Activated CD4-positive, alpha-beta T cell treated with anti-CD3 and anti-CD28 coated beads, Interleukin-2, amount 10 ng/mL, durations not matched to agents 7 days and 5 days (primary cell): ENCODE data around the gene PRR12. TPM values are rescaled to one million over a fixed set of nuclear protein-coding genes. Genes with fewer than 3 reads are reported as not detected.
A peak's percentile ranks its signal among the peaks of the same experiment; 100 is the strongest.

Experiments used
- CTCF ChIA-PET: fragments of 350-600 bp; sonication (Branson Sonifier 250); formaldehyde crosslinking; loops from one replicate; lab custom pipeline; 2021; ENCODE audit warnings: antibody characterized with exemption; lab: Charles Lee
- POLR2A ChIA-PET: fragments of 350-600 bp; sonication (Branson Sonifier 250); formaldehyde crosslinking; loops from one replicate; lab custom pipeline; 2021; ENCODE audit warnings: antibody characterized with exemption; lab: Charles Lee
- DNase-seq: peaks from one replicate; pipeline ENCODE4 v3.0.0-alpha.2; 2020
- H3K27ac Mint-ChIP-seq: one replicate; pipeline ENCODE4 v1.8.0; 2021; ENCODE audit warnings: mild to moderate bottlenecking, moderate library complexity, mixed read lengths
- H3K27me3 Mint-ChIP-seq: one replicate; pipeline ENCODE4 v1.8.0; 2021; ENCODE audit warnings: mixed read lengths
- H3K36me3 Mint-ChIP-seq: one replicate; pipeline ENCODE4 v1.8.0; 2021; ENCODE audit warnings: low read depth, mixed read lengths
- H3K4me1 Mint-ChIP-seq: one replicate; pipeline ENCODE4 v1.8.0; 2021; ENCODE audit warnings: mixed read lengths
- H3K4me3 Mint-ChIP-seq: one replicate; pipeline ENCODE4 v1.8.0; 2021; ENCODE audit warnings: mild to moderate bottlenecking, moderate library complexity, mixed read lengths
- H3K9me3 Mint-ChIP-seq: one replicate; pipeline ENCODE4 v1.8.0; 2021; ENCODE audit warnings: mixed read lengths
- total RNA-seq, 2 experiments: library from RNA; stranded (reverse); gene quantifications; one replicate each; pipeline ENCODE4 v1.2.3, GENCODE V29; 2021

The PRR12 gene
- total RNA-seq, 2 experiments from 2014 or later, result 41.5 to 45.9 TPM

DNA sequence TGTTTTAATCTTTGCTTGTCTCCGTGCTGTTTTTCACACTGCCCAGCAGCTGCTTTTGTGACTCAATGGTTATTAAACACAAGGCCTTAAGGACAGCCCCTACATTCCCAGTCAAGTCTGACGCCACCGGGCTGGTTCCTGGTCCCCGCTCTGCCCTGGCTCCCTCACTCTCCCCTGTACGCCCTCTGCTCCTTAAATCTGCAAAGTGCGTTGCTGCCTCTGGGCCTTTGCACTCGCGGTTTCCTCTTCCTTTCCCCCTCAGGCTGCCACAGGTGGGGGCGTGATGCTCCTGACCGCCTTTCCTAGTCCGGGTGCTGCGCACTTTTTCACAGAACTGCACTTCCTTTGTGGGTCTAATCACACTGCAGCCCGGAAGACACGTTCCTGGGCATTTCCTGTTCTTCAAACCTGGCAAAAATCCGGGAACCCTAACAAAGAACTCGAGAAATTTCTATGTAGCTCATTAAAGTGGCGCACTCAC, 36.2 kb upstream of the PRR12 start:
- H3K4me3 Mint-ChIP-seq, result peak overlapping the region; percentile 64
- POLR2A ChIA-PET, result no interaction called here
- H3K9me3 Mint-ChIP-seq, result no peaks in the 10 kb centered on the region
- H3K27me3 Mint-ChIP-seq, result no peaks in the 10 kb centered on the region
- peak overlapping the region; percentile 96 for H3K27ac Mint-ChIP-seq
- CTCF ChIA-PET, result interaction anchor here (0.6 to 9.7 kb wide), 6 partner anchors 17 to 318 kb away, joined by 3 to 95 read pairs (median 4); no protein-coding TSS in a partner anchor
- peaks cover 79% of the 10 kb centered on the region for H3K4me1 Mint-ChIP-seq
- DNase-seq, result peak; percentile 73
- H3K36me3 Mint-ChIP-seq, result peaks cover 72% of the 10 kb centered on the region

- peak overlapping the region; percentile 64 for H3K4me3 Mint-ChIP-seq
- ChIA-PET POLR2A (no interaction called here), CTCF (interaction anchor here (0.5 to 9.7 kb wide), 6 partner anchors 10 to 301 kb away, joined by 3 to 95 read pairs (median 3); no protein-coding TSS in a partner anchor)
- H3K27ac Mint-ChIP-seq, result peak overlapping the region; percentile 96
- H3K27me3 Mint-ChIP-seq, result no peaks in the 10 kb centered on the region
- peaks cover 80% of the 10 kb centered on the region for H3K4me1 Mint-ChIP-seq
- H3K36me3 Mint-ChIP-seq, result peaks cover 76% of the 10 kb centered on the region
- H3K9me3 Mint-ChIP-seq, result no peaks in the 10 kb centered on the region
- peak; percentile 89 for DNase-seq
Measured at GRCh38 chr19:49555600-49556411, 35.2 kb upstream of the PRR12 start.

GRCh38 chr19:49556412-49557398, 34.3 kb upstream of the PRR12 start:
- DNase-seq, result peak; percentile 33
- ChIA-PET CTCF (interaction anchor here (0.6 to 9.7 kb wide), 7 partner anchors 9 to 302 kb away, joined by 3 to 95 read pairs (median 3); no protein-coding TSS in a partner anchor), POLR2A (no interaction called here)
- Mint-ChIP-seq H3K4me1 (peaks cover 84% of the 10 kb centered on the region), H3K9me3 (no peaks in the 10 kb centered on the region), H3K27me3 (no peaks in the 10 kb centered on the region), H3K4me3 (peak overlapping the region; percentile 84), H3K36me3 (peaks cover 76% of the 10 kb centered on the region), H3K27ac (peak overlapping the region; percentile 74)

DNA sequence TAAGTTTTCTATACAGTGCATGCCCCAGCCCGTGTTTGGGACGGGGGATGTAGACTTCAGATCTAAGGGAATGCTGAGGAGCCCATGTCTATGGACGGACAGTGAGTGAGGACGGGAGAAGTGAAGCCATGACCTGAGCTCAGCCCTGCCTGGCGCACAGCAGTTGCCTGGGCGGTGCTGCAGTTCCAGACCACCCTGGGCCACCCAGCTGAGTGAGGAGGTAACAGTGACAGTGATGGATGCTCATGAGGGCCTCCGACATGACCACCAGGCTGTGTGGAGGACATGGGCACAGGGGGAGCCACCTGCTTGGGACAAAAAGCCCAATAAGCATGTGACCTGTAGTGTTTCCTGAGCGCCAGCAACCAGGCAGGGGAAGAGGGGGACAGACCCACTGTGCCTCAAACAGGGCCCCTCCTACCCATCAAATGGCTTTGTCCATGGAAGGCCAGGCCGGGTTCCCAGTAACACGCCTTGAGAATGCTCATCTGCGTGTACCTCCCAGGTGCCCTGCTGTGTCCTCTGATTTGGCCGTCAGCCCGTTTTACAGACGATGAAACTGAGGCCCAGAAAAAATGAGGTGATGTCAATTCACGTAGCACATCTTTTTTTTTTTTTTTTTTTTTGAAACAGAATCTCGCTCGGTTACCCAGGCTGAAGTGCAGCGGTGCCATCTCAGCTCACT, 33.2 kb upstream of the PRR12 start:
- H3K36me3 Mint-ChIP-seq, result peaks cover 75% of the 10 kb centered on the region
- H3K27me3 Mint-ChIP-seq, result no peaks in the 10 kb centered on the region
- H3K4me1 Mint-ChIP-seq, result peaks cover 84% of the 10 kb centered on the region
- ChIA-PET POLR2A (no interaction called here), CTCF (interaction anchor here (0.7 to 9.7 kb wide), 10 partner anchors 11 to 87 kb away, joined by 3 to 95 read pairs (median 4); partner anchors contain the start of gene RPS11)
- H3K27ac Mint-ChIP-seq, result peak overlapping the region; percentile 74
- no peaks in the 10 kb centered on the region for H3K9me3 Mint-ChIP-seq
- no peak for DNase-seq
- peak overlapping the region; percentile 84 for H3K4me3 Mint-ChIP-seq

GRCh38 chr19:49558591-49558990, 32.4 kb upstream of the PRR12 start:
- Mint-ChIP-seq H3K4me1 (peaks cover 86% of the 10 kb centered on the region), H3K27ac (peak overlapping the region; percentile 94), H3K36me3 (peaks cover 71% of the 10 kb centered on the region), H3K27me3 (no peaks in the 10 kb centered on the region), H3K4me3 (peak overlapping the region; percentile 84), H3K9me3 (no peaks in the 10 kb centered on the region)
- CTCF ChIA-PET, result interaction anchor here (0.6 to 9.7 kb wide), 16 partner anchors 10 to 227 kb away, joined by 3 to 95 read pairs (median 3); partner anchors contain the start of genes FLT3LG and RPS11
- DNase-seq, result peak; percentile 64
- POLR2A ChIA-PET, result interaction anchor here (1.6 kb wide), 1 partner anchor 11 kb away, joined by 11 read pairs; no protein-coding TSS in a partner anchor

DNA sequence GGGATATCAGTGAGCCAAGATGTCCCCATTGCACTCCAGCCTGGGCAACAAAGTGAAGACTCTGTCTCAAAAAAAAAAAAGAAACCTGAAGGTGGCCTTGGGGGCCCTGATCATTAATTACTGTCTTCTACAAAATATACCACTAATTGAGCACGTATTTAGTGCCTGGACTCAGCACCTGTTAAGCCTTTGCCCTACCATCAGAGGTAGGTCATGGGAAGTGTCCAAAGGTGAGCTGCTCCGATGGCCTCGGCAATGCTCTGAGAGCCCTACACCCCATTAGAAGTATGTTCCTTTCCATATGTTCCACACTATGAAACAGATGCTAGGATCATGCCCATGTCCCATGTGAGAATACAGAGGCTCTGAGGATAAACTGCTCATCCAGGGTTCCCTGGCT, 31.5 kb upstream of the PRR12 start:
- DNase-seq, result no peak
- Mint-ChIP-seq H3K27me3 (no peaks in the 10 kb centered on the region), H3K36me3 (peaks cover 70% of the 10 kb centered on the region), H3K4me1 (peaks cover 84% of the 10 kb centered on the region), H3K4me3 (peak overlapping the region; percentile 84), H3K27ac (peak overlapping the region; percentile 94), H3K9me3 (no peaks in the 10 kb centered on the region)
- ChIA-PET CTCF (interaction anchor here (0.8 to 9.7 kb wide), 9 partner anchors 10 to 116 kb away, joined by 3 to 95 read pairs (median 5); partner anchors contain the start of gene FLT3LG), POLR2A (interaction anchor here (1.6 kb wide), 1 partner anchor 10 kb away, joined by 11 read pairs; no protein-coding TSS in a partner anchor)

DNA sequence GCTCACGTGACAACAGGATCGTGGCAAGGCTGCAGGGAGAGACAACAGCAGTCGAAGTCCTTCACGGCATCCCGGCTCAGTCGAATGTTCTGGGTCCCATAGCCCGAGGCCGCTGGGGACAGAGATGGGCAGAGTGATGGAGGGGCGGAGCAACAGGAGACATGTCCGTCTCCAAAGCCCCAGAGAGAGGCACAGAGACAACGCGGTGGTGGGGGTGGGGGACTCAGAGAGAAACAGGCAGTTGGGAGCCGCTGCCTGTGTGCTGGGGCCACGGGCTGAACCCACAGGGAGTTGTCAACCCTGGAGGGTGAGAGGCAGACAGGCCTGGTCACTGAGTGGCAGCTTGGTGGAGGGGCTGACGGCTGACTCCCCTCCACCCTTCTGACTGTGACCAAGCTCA, 31.1 kb upstream of the PRR12 start:
- CTCF ChIA-PET, result interaction anchor here (0.5 to 9.7 kb wide), 7 partner anchors 11 to 54 kb away, joined by 3 to 95 read pairs (median 8); no protein-coding TSS in a partner anchor
- DNase-seq, result peak; percentile 46
- Mint-ChIP-seq H3K27me3 (no peaks in the 10 kb centered on the region), H3K36me3 (peaks cover 70% of the 10 kb centered on the region), H3K9me3 (no peaks in the 10 kb centered on the region), H3K4me1 (peaks cover 84% of the 10 kb centered on the region), H3K27ac (peak overlapping the region; percentile 94), H3K4me3 (peak overlapping the region; percentile 84)
- POLR2A ChIA-PET, result no interaction called here

- Mint-ChIP-seq H3K27ac (peak overlapping the region; percentile 94), H3K36me3 (peaks cover 68% of the 10 kb centered on the region), H3K27me3 (no peaks in the 10 kb centered on the region), H3K4me1 (peaks cover 84% of the 10 kb centered on the region), H3K4me3 (peak overlapping the region; percentile 84), H3K9me3 (no peaks in the 10 kb centered on the region)
- DNase-seq, result peak; percentile 46
- ChIA-PET CTCF (interaction anchor here (0.5 to 9.7 kb wide), 10 partner anchors 11 to 87 kb away, joined by 3 to 95 read pairs (median 8); partner anchors contain the start of gene FLT3LG), POLR2A (interaction anchor here (0.5 kb wide), 1 partner anchor 33 kb away, joined by 3 read pairs; the partner anchor contains the start of gene RCN3)
Measured at GRCh38 chr19:49560358-49560900, 30.6 kb upstream of the PRR12 start.

DNA sequence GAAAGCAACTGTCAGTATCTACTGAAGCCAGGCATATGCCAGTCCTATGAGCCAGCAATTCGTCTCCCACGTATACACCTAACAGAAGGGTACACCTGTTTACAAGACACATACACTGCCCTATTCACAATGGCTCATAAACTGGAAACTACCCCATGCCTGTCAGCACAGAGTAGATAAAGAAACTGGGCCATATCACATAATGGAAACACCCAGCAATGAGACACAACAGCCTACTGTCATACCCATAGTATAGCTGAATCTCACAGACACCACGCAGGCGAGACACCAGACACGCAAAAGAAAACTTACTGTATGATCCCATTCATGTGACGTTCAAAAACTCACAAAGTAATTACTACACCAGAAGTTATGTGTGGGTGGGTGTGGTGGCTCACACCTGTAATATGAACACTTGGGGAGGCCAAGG, 26.4 kb upstream of the PRR12 start:
- Mint-ChIP-seq H3K27me3 (no peaks in the 10 kb centered on the region), H3K27ac (peak overlapping the region; percentile 91), H3K9me3 (no peaks in the 10 kb centered on the region), H3K4me1 (peaks cover 88% of the 10 kb centered on the region), H3K36me3 (peaks cover 41% of the 10 kb centered on the region), H3K4me3 (peak overlapping the region; percentile 5)
- peak; percentile 25 for DNase-seq
- CTCF ChIA-PET, result interaction anchor here (0.6 to 2.8 kb wide), 5 partner anchors 8 to 83 kb away, joined by 3 to 9 read pairs (median 4); partner anchors contain the start of gene RCN3
- POLR2A ChIA-PET, result no interaction called here

DNA sequence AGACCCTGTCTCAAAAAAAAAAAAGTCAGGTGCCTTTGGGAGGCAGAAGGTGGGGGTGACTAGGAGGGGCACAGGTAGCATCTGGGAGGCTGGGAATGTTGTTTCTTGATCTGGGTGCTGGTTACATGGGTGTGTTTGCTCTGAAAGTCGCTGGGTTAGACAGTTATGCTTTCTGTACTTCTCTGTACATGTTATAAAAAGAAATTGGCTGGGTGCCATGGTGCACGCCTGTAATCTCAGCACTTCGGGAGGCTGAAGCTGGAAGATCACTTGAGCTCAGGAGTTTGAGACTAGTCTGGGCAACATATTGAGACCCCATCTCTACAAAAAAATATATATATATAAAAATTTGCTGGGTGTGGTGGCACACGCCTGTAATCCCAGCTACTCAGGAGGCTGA, 25.7 kb upstream of the PRR12 start:
- Mint-ChIP-seq H3K27me3 (no peaks in the 10 kb centered on the region), H3K27ac (peak overlapping the region; percentile 91), H3K36me3 (peaks cover 38% of the 10 kb centered on the region), H3K4me1 (peaks cover 88% of the 10 kb centered on the region), H3K9me3 (no peaks in the 10 kb centered on the region), H3K4me3 (peak overlapping the region; percentile 18)
- ChIA-PET CTCF (interaction anchor here (1.0 to 2.8 kb wide), 3 partner anchors 9 to 19 kb away, joined by 3 to 9 read pairs (median 5); no protein-coding TSS in a partner anchor), POLR2A (no interaction called here)
- DNase-seq, result no peak

DNA sequence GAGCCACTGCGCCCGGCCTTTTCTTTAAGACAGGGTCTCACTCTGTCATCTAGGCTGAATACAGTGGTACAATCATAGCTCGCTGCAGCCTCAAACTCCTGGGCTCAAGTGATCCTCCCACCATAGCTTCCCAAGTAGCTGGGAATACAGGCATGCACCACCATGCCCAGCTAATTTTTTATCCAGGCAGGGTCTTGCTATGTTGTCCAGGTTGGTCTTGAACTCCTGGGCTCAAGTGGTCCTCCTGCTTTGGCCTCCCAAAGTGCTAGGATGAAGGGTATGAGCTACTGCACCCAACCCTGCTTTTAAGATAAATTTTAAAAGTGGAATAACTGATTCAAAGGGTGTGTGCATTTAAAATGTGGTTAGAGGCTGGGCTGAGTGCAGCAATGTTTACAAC, 24.7 kb upstream of the PRR12 start:
- CTCF ChIA-PET, result interaction anchor here (1.0 to 2.8 kb wide), 2 partner anchors 17 to 20 kb away, joined by 5 to 9 read pairs; no protein-coding TSS in a partner anchor
- Mint-ChIP-seq H3K27ac (peak overlapping the region; percentile 98), H3K4me3 (no peak overlapping the region), H3K27me3 (no peaks in the 10 kb centered on the region), H3K9me3 (no peaks in the 10 kb centered on the region), H3K4me1 (peaks cover 86% of the 10 kb centered on the region), H3K36me3 (peaks cover 32% of the 10 kb centered on the region)
- POLR2A ChIA-PET, result no interaction called here
- DNase-seq, result no peak
